Neural progenitor cell (in vitro differentiated cells): ENCODE data around the gene LPA. TPM values are rescaled to one million over a fixed set of nuclear protein-coding genes. Genes with fewer than 3 reads are reported as not detected.

Source experiments
- DNase-seq: peaks from one replicate; pipeline ENCODE4 v3.0.0-alpha.2; 2016; ENCODE audit warnings: low spot score
- H2AFZ ChIP-seq: fragments of 200-600 bp; sonication (generic); replicated peaks from 2 replicates; pipeline ENCODE4 v1.6.1; 2016; ENCODE audit warnings: antibody characterized with exemption
- H3F3A ChIP-seq: fragments of 200-600 bp; sonication (generic); 2 replicates; pipeline ENCODE4 v1.6.1; 2016; ENCODE audit warnings: antibody characterized with exemption, low read depth
- H3K27ac ChIP-seq: fragments of 200-600 bp; sonication (generic); 2 replicates; pipeline ENCODE4 v1.5.1; 2016; ENCODE audit warnings: mild to moderate bottlenecking
- H3K27me3 ChIP-seq: fragments of 200-600 bp; sonication (generic); 2 replicates; pipeline ENCODE4 v1.6.1; 2016; ENCODE audit warnings: mild to moderate bottlenecking, moderate library complexity
- H3K36me3 ChIP-seq: fragments of 200-600 bp; sonication (generic); 2 replicates; pipeline ENCODE4 v1.5.1; 2016
- H3K4me1 ChIP-seq: fragments of 200-600 bp; sonication (generic); 2 replicates; pipeline ENCODE4 v1.6.1; 2016; ENCODE audit warnings: mixed run types
- H3K4me2 ChIP-seq: fragments of 200-600 bp; sonication (generic); 2 replicates; pipeline ENCODE4 v1.6.1; 2016
- H3K4me3 ChIP-seq: fragments of 200-600 bp; sonication (generic); 2 replicates; pipeline ENCODE4 v1.5.1; 2016
- H3K79me2 ChIP-seq: fragments of 200-600 bp; sonication (generic); 2 replicates; pipeline ENCODE4 v1.6.1; 2016; ENCODE audit warnings: low read depth
- H3K9ac ChIP-seq: fragments of 200-600 bp; sonication (generic); 2 replicates; pipeline ENCODE4 v1.6.1; 2016
- H3K9me3 ChIP-seq: fragments of 200-600 bp; sonication (generic); 2 replicates; pipeline ENCODE4 v1.5.1; 2016; ENCODE audit warnings: low read depth
- H4K20me1 ChIP-seq: fragments of 200-600 bp; sonication (generic); 2 replicates; pipeline ENCODE4 v1.6.1; 2016; ENCODE audit warnings: low read depth
- H3K27ac Mint-ChIP-seq: 3 replicates; pipeline ENCODE4 v1.8.0; 2021; ENCODE audit warnings: mixed read lengths
- H3K27me3 Mint-ChIP-seq: 2 replicates; pipeline ENCODE4 v1.8.0; 2022; ENCODE audit warnings: low read depth, mild to moderate bottlenecking, inconsistent platforms, moderate library complexity, mixed read lengths; ENCODE audit not compliant: insufficient read depth
- H3K36me3 Mint-ChIP-seq: 3 replicates; pipeline ENCODE4 v1.8.0; 2021; ENCODE audit warnings: mixed read lengths
- H3K4me1 Mint-ChIP-seq: 3 replicates; pipeline ENCODE4 v1.8.0; 2021; ENCODE audit warnings: mixed read lengths
- H3K4me3 Mint-ChIP-seq: 3 replicates; pipeline ENCODE4 v1.8.0; 2021; ENCODE audit warnings: mild to moderate bottlenecking, moderate library complexity, mixed read lengths
- H3K9me3 Mint-ChIP-seq: 3 replicates; pipeline ENCODE4 v1.8.0; 2020; ENCODE audit warnings: mixed read lengths
- EZH2 ChIP-seq: fragments of 200-600 bp; sonication (generic); IDR thresholded peaks from 2 replicates; pipeline ENCODE4 v1.6.1; 2017; ENCODE audit warnings: antibody characterized with exemption, mild to moderate bottlenecking, moderate library complexity
- EZH2phosphoT487 ChIP-seq: fragments of 200-600 bp; sonication (generic); IDR thresholded peaks from 2 replicates; pipeline ENCODE4 v1.6.1; 2017; ENCODE audit warnings: antibody characterized with exemption
- total RNA-seq: library from RNA; depleted of rRNA; stranded (reverse); fragments of >200 nt; gene quantifications from 2 replicates; pipeline ENCODE4 v1.2.3, GENCODE V29; 2015; ENCODE audit warnings: low replicate concordance
- TF ChIP-seq, protein P1 (sequence below): fragments of 200-600 bp; sonication (generic); IDR thresholded peaks from 2 replicates; pipeline ENCODE4 v1.5.1; 2017; ENCODE audit warnings: antibody characterized with exemption, mild to moderate bottlenecking

The LPA gene
- total RNA-seq, 1 donor from 2014 or later, result not detected

DNA sequence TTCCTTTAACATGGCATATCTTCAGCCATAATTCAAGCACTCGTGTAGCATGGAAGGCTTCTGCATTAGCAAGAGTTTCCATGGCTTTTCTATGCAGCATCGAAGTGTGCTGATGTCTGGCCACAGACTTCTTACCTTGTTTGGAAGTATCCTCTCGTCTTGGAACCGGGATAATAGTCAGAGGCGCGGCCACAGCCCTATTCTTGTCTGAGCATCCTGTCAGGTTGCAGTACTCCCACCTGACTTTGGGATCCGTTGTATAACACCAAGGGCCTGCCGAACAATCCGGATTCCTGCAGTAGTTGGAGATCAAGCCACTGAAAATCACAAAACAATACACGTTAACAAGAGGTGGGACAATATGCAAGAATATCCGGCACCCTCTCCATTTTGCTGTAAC, 177.0 kb downstream of the LPA start:
- Histone ChIP-seq H3K36me3 (no peaks in the 10 kb centered on the region), H3K9ac (no peak overlapping the region), H2AFZ (no peak overlapping the region), H3K4me2 (no peak overlapping the region), H3K4me1 (no peaks in the 10 kb centered on the region), H3K4me3 (no peak overlapping the region), H3K27ac (no peak overlapping the region), H4K20me1 (no peaks in the 10 kb centered on the region), H3K27me3 (no peaks in the 10 kb centered on the region), H3K9me3 (no peaks in the 10 kb centered on the region), H3F3A (no peaks in the 10 kb centered on the region), H3K79me2 (no peaks in the 10 kb centered on the region)
- no peaks in the 10 kb centered on the region for H3K36me3 Mint-ChIP-seq
- H3K4me1 Mint-ChIP-seq, result no peaks in the 10 kb centered on the region
- DNase-seq, result no peak
- H3K4me3 Mint-ChIP-seq, result no peak overlapping the region
- TF ChIP-seq EZH2phosphoT487 (no peak), EZH2 (no peak)
- TF ChIP-seq, protein P1, sequence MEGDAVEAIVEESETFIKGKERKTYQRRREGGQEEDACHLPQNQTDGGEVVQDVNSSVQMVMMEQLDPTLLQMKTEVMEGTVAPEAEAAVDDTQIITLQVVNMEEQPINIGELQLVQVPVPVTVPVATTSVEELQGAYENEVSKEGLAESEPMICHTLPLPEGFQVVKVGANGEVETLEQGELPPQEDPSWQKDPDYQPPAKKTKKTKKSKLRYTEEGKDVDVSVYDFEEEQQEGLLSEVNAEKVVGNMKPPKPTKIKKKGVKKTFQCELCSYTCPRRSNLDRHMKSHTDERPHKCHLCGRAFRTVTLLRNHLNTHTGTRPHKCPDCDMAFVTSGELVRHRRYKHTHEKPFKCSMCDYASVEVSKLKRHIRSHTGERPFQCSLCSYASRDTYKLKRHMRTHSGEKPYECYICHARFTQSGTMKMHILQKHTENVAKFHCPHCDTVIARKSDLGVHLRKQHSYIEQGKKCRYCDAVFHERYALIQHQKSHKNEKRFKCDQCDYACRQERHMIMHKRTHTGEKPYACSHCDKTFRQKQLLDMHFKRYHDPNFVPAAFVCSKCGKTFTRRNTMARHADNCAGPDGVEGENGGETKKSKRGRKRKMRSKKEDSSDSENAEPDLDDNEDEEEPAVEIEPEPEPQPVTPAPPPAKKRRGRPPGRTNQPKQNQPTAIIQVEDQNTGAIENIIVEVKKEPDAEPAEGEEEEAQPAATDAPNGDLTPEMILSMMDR, result no peak
- H3K9me3 Mint-ChIP-seq, result no peaks in the 10 kb centered on the region
- peaks cover 2% of the 10 kb centered on the region for H3K27me3 Mint-ChIP-seq
- H3K27ac Mint-ChIP-seq, result no peak overlapping the region

Other genes starting within 250 kb of the LPA start
- gene PLG, start 38.0 kb upstream of the LPA start, total RNA-seq, result 0.03 TPM in 1 of 2 replicates, not detected in the other